MM.1S (cell line): ENCODE measurements around the gene OGFR.

Experiments
- DNase-seq: peaks from one replicate; pipeline ENCODE4 v3.0.0-alpha.2; 2015
- H2AFZ ChIP-seq: fragments of 300-600 bp; sonication (generic); 2 replicates; pipeline ENCODE4 v1.6.0; 2016; ENCODE audit warnings: antibody characterized with exemption, low read length
- H3F3A ChIP-seq: fragments of 300-600 bp; sonication (generic); 2 replicates; pipeline ENCODE4 v1.6.1; 2016; ENCODE audit warnings: mild to moderate bottlenecking, antibody characterized with exemption, low read length, moderate library complexity, mixed read lengths; ENCODE audit not compliant: insufficient read depth
- H3K27ac ChIP-seq: fragments of 300-600 bp; sonication (generic); 2 replicates; pipeline ENCODE4 v1.5.1; 2016; ENCODE audit warnings: mild to moderate bottlenecking, low read length
- H3K27me3 ChIP-seq: fragments of 300-600 bp; sonication (generic); replicated peaks from 2 replicates; pipeline ENCODE4 v1.6.0; 2016; ENCODE audit warnings: low read length; ENCODE audit not compliant: insufficient read depth
- H3K36me3 ChIP-seq: fragments of 300-600 bp; sonication (generic); replicated peaks from 2 replicates; pipeline ENCODE4 v1.6.1; 2016; ENCODE audit warnings: mild to moderate bottlenecking, low read length, mixed read lengths; ENCODE audit not compliant: insufficient read depth
- H3K4me1 ChIP-seq: fragments of 300-600 bp; sonication (generic); 2 replicates; pipeline ENCODE4 v1.6.1; 2016; ENCODE audit warnings: low read length, mixed read lengths
- H3K4me2 ChIP-seq: fragments of 300-600 bp; sonication (generic); 2 replicates; pipeline ENCODE4 v1.6.0; 2016; ENCODE audit warnings: low read depth, low read length
- H3K4me3 ChIP-seq: fragments of 300-600 bp; sonication (generic); 2 replicates; pipeline ENCODE4 v1.5.1; 2016; ENCODE audit warnings: low read length, mixed read lengths
- H3K79me2 ChIP-seq: fragments of 300-600 bp; sonication (generic); 2 replicates; pipeline ENCODE4 v1.6.1; 2016; ENCODE audit warnings: mixed run types, low read length, mixed read lengths
- H3K9ac ChIP-seq: fragments of 300-600 bp; sonication (generic); 2 replicates; pipeline ENCODE4 v1.6.1; 2016; ENCODE audit warnings: low read length, mixed read lengths
- H3K9me2 ChIP-seq: fragments of 300-600 bp; sonication (generic); replicated peaks from 2 replicates; pipeline ENCODE4 v1.6.1; 2016; ENCODE audit warnings: mild to moderate bottlenecking, low read length, mixed read lengths; ENCODE audit not compliant: insufficient read depth
- H3K9me3 ChIP-seq: fragments of 300-600 bp; sonication (generic); replicated peaks from 2 replicates; pipeline ENCODE4 v1.6.1; 2016; ENCODE audit warnings: mild to moderate bottlenecking, low read length, mixed read lengths; ENCODE audit not compliant: insufficient read depth
- H4K20me1 ChIP-seq: fragments of 300-600 bp; sonication (generic); 2 replicates; pipeline ENCODE4 v1.6.1; 2016; ENCODE audit warnings: mild to moderate bottlenecking, low read length, moderate library complexity, mixed read lengths; ENCODE audit not compliant: insufficient read depth
- EZH2 ChIP-seq: fragments of 300-600 bp; sonication (generic); optimal IDR thresholded peaks from 2 replicates; pipeline ENCODE3; 2017; ENCODE audit warnings: low read depth, mild to moderate bottlenecking, antibody characterized with exemption, low read length, mixed read lengths
- EZH2phosphoT487 ChIP-seq: fragments of 300-600 bp; sonication (generic); IDR thresholded peaks from 2 replicates; pipeline ENCODE4 v1.6.1; 2018; ENCODE audit warnings: antibody characterized with exemption, low read length
- TF ChIP-seq, protein P1 (sequence below): fragments of 300-600 bp; sonication (generic); IDR thresholded peaks from 2 replicates; pipeline ENCODE4 v1.5.1; 2016; ENCODE audit warnings: antibody characterized with exemption, low read length, mixed read lengths

The OGFR gene

DNA sequence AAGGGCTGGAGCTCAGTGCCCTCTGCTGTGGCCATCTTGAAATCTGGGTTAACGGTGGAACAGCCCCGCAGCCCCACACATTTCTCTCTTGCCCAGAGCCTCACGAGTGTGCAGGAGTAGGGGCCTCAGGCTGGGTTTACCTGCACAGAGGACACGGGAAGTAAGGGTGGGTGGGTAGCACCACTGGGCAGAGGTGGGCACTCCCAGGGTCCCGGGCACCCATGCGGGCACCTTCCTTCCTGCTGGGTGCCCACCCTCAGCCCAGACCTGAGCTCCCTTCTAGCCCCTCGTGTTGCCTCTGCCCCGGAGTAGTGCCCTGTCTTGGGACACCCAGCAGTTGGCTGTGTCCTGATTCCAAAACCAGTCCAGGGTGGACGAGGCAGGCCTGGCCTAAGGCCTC is 23.4 kb downstream of the OGFR start:
- no peak overlapping the region for H3K27ac ChIP-seq
- H3K4me3 ChIP-seq, result no peak overlapping the region
- no peak for DNase-seq
- no peaks in the 10 kb centered on the region for H4K20me1 ChIP-seq
- no peaks in the 10 kb centered on the region for H3K9me2 ChIP-seq
- peaks cover 16% of the 10 kb centered on the region for H3K4me1 ChIP-seq
- no peak overlapping the region for H3K9ac ChIP-seq
- no peak overlapping the region for H2AFZ ChIP-seq
- TF ChIP-seq, protein P1, sequence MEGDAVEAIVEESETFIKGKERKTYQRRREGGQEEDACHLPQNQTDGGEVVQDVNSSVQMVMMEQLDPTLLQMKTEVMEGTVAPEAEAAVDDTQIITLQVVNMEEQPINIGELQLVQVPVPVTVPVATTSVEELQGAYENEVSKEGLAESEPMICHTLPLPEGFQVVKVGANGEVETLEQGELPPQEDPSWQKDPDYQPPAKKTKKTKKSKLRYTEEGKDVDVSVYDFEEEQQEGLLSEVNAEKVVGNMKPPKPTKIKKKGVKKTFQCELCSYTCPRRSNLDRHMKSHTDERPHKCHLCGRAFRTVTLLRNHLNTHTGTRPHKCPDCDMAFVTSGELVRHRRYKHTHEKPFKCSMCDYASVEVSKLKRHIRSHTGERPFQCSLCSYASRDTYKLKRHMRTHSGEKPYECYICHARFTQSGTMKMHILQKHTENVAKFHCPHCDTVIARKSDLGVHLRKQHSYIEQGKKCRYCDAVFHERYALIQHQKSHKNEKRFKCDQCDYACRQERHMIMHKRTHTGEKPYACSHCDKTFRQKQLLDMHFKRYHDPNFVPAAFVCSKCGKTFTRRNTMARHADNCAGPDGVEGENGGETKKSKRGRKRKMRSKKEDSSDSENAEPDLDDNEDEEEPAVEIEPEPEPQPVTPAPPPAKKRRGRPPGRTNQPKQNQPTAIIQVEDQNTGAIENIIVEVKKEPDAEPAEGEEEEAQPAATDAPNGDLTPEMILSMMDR, result no peak
- no peak for TF ChIP-seq EZH2
- TF ChIP-seq EZH2phosphoT487, result no peak
- H3K4me2 ChIP-seq, result no peak overlapping the region
- no peaks in the 10 kb centered on the region for H3K9me3 ChIP-seq
- H3F3A ChIP-seq, result peaks cover 12% of the 10 kb centered on the region
- peaks cover 45% of the 10 kb centered on the region for H3K27me3 ChIP-seq
- H3K36me3 ChIP-seq, result no peaks in the 10 kb centered on the region
- H3K79me2 ChIP-seq, result no peaks in the 10 kb centered on the region

DNA sequence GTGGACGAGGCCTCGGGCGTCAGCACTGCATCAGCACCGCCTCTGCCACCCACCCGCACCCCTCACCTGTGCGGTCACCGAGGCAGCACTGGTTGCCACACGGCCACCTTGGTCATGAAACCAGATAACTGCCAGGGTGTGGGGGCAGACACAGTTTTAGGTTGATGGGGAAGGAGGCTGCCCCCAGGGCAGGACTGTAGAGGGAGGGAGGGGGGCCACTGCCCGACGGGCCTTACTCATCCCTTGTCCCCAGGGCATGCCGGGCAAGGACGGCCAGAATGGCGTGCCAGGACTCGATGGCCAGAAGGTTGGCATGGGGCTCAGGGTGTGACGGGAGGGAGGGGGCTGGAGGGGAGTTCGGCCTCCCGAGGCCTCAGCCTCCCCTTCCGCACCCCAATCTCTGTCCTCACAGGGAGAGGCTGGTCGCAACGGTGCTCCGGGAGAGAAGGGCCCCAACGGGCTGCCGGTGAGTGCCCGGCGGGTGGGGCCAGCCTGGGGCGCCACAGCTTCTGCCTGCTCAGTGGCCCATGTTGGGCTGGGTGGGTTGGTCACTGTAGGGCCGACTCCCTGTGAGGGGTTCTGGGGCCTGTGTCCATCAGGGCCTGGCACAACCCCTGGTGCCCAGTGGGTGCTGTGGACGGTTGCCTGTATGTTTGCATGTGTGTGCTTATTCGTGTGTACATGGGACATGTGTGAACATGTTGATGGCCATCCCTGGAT is 24.0 kb downstream of the OGFR start:
- Histone ChIP-seq H3K9me3 (no peaks in the 10 kb centered on the region), H2AFZ (no peak overlapping the region), H3K4me2 (no peak overlapping the region), H3K79me2 (no peaks in the 10 kb centered on the region), H3K27me3 (peaks cover 45% of the 10 kb centered on the region), H3F3A (peaks cover 13% of the 10 kb centered on the region), H3K4me1 (peaks cover 16% of the 10 kb centered on the region), H3K36me3 (no peaks in the 10 kb centered on the region), H4K20me1 (no peaks in the 10 kb centered on the region), H3K9me2 (no peaks in the 10 kb centered on the region), H3K9ac (no peak overlapping the region), H3K27ac (no peak overlapping the region), H3K4me3 (no peak overlapping the region)
- no peak for DNase-seq
- TF ChIP-seq EZH2 (no peak), EZH2phosphoT487 (no peak)
- TF ChIP-seq, protein P1, result no peak

DNA sequence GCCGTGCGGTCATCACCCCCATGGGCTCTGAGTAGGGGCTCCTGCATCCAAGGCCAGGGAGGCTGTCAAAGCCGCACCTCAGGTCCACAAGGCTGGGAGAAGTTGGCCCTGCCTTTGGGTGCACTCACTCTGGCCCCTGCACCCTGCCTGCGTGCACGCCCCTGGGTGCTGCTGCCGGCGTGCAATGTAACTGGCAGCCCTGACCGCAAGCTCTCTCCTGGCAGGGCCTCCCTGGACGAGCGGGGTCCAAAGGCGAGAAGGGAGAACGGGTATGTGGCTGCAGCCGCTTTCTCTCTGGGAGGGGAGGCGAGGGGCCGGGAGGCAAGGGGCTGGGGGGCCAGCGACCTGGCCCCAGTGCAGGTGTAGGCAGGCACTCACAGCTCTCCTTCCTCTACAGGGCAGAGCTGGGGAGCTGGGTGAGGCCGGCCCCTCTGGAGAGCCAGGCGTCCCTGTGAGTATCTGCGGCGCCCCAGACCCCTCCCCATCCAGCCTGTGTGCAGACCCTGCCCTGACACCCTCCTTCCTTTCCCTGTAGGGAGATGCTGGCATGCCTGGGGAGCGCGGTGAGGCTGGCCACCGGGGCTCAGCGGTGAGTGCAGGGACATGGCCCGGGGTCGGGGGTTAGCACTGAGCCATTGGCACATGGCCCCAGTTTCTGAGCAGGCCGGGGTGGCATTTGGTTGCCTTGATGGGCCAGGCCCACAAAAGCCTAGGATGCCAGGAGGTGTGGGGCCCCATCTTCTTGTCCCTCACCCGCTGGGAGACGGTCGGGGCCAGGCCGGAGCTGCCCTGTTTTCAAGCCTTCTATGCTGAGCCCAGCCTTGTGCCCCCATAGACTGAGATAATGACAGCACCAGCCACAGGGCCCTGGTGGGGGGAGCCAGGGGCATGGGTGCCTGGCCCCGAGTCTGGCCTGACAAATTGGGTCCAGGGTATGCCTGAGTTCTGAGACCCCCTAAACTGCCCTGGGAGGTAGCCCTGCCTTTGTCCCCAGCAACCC is 24.9 kb downstream of the OGFR start:
- Histone ChIP-seq H4K20me1 (no peaks in the 10 kb centered on the region), H3K4me1 (peaks cover 13% of the 10 kb centered on the region), H3K79me2 (no peaks in the 10 kb centered on the region), H3K4me2 (no peak overlapping the region), H2AFZ (no peak overlapping the region), H3K27me3 (peaks cover 50% of the 10 kb centered on the region), H3K4me3 (no peak overlapping the region), H3K9me2 (no peaks in the 10 kb centered on the region), H3K9me3 (no peaks in the 10 kb centered on the region), H3K36me3 (no peaks in the 10 kb centered on the region), H3K9ac (no peak overlapping the region), H3K27ac (no peak overlapping the region), H3F3A (peaks cover 13% of the 10 kb centered on the region)
- DNase-seq, result no peak
- TF ChIP-seq EZH2phosphoT487 (no peak), EZH2 (no peak)
- TF ChIP-seq, protein P1, result no peak
